ENCODE data around the gene SH3GL3. TPM values are rescaled to one million over a fixed set of nuclear protein-coding genes. Genes with fewer than 3 reads are reported as not detected.

Gene SH3GL3
- total and polyA plus RNA-seq, 2 of the 13 experiments (the other 11 are each of a cell fraction or from before 2014, with no cell fraction given): not detected

DNA sequence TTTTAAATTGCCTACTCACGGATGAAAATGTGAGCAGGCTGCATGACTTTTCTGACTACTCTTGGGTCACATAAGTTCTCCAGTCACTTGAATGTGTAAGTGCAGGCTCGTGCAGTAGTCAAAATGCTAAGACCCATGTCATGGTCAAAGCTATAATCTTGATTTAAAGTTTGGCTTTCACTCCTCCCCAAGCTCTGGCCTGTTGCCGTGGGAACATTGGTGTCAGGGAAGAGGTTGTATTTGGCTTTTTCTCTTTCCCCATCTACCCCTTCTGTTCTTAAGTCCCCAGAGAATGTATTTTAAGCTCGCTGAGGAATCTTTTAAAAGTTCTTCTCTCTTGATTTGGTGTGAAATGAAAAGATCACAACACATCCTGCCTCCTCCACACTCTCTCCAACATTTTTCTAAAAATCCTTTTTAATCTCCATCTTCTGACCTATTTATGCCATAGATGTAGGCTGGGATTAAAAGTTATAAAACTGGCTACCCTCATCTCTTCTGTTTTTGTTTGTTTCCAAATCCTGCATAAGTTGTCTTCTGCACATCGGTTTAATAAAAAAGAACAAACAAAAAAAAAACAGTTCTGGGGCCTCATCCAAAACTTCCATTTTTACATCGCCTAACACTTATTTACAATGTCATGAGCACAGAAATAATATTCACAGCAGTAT, 145.4 kb downstream of the SH3GL3 start (continued):
- no peak for TF ChIP-seq MYC (CRISPR knock-in tag; IDR thresholded peaks at IDR 0.05; ENCODE audit: borderline replicate concordance)
- TF ChIP-seq MIER2 (CRISPR knock-in tag; IDR thresholded peaks at IDR 0.05): no peak
- no peak for TF ChIP-seq ZNF841 (CRISPR knock-in tag; IDR thresholded peaks at IDR 0.05; ENCODE audit: borderline replicate concordance)

- in situ Hi-C loops (cut with HindIII; ENCODE audit: extremely low pct_ligation_motif_present, low pct_unique_long_range_greater_than_20kb): no loop called here
- CTCF ChIA-PET (ENCODE audit: low intra/inter-chr PET ratio, low total read pairs): no interaction called here
- H3K9ac ChIP-seq (ENCODE audit: insufficient read depth, low read depth, low read length): no peak overlapping the region
- DNase-seq (ENCODE audit: low spot score) (no peak), ATAC-seq (no peak), FAIRE-seq (no peak)
- H3K4me2 ChIP-seq (ENCODE audit: low read depth, low read length): no peak overlapping the region
- no TSS peak for BruUV-seq (replicated peaks)
- intact Hi-C loops (cut with micrococcal nuclease; ENCODE audit: unreplicated experiment): no loop called here
- no peak overlapping the region for H3K4me3 ChIP-seq (replicated peaks in 1 of 3; ENCODE audit: insufficient read depth in 1 of 3, low read depth in 2 of 3, low read length in 3 of 3)
- H3K79me2 ChIP-seq (ENCODE audit: insufficient read depth, low read length): no peaks in the 10 kb centered on the region
- no peaks in the 10 kb centered on the region for H3K36me3 ChIP-seq (replicated peaks in 1 of 2; ENCODE audit: control insufficient read depth in 1 of 2, insufficient read depth in 2 of 2, low read length in 2 of 2)
- TF ChIP-seq SP2 (CRISPR knock-in tag; IDR thresholded peaks at IDR 0.05) (no peak), ZFP37 (CRISPR knock-in tag; IDR thresholded peaks at IDR 0.05; ENCODE audit: borderline replicate concordance) (no peak), CHD2 (IDR thresholded peaks at IDR 0.05; ENCODE audit: low read depth, low read length) (no peak), RCOR2 (CRISPR knock-in tag; IDR thresholded peaks at IDR 0.05) (no peak), ZFP36L2 (CRISPR knock-in tag; IDR thresholded peaks at IDR 0.05) (no peak), HOXA5 (CRISPR knock-in tag; IDR thresholded peaks at IDR 0.05) (no peak), FIP1L1 (IDR thresholded peaks at IDR 0.05; ENCODE audit: borderline replicate concordance, insufficient read depth, low read depth, low read length) (no peak), ZNF761 (CRISPR knock-in tag; conservative IDR thresholded peaks at IDR 0.05) (no peak)
- no peaks in the 10 kb centered on the region for H3K9me3 ChIP-seq (ENCODE audit: low read length)
- H3K27ac ChIP-seq (ENCODE audit: extremely low read length, insufficient read depth, low read length): no peak overlapping the region
- no peaks in the 10 kb centered on the region for H3K4me1 ChIP-seq (ENCODE audit: insufficient read depth, low read length)
- 0% methylated on average over 1 of the region's 1 CpG for WGBS (ENCODE audit: low lambda C conversion rate)
- H3K27me3 ChIP-seq (ENCODE audit: control insufficient read depth in 1 of 2, insufficient read depth in 2 of 2, low read length in 2 of 2): no peaks in the 10 kb centered on the region
- no peaks in the 10 kb centered on the region for H4K20me1 ChIP-seq (ENCODE audit: insufficient read depth, low read length)
- POLR2A ChIA-PET: no interaction called here
- no peak overlapping the region for H2AFZ ChIP-seq (ENCODE audit: low read length)
Measured at GRCh38 chr15:83595191-83595590, 148.1 kb downstream of the SH3GL3 start.

All from HepG2 (cell line).